T-helper 1 cell treated with Interleukin-12 subunit alpha and Interleukin-12 subunit beta and Interleukin-4 antibody, amounts not matched to agents 30 μg/mL and 1 μg/mL, for 36 hours (primary cell): ENCODE measurements around the gene PFKL.

Experiments used
- H3K27ac Mint-ChIP-seq: one replicate; pipeline ENCODE4 v1.8.0; 2021; ENCODE audit warnings: mild to moderate bottlenecking, mixed read lengths
- H3K27me3 Mint-ChIP-seq: one replicate; pipeline ENCODE4 v1.8.0; 2021; ENCODE audit warnings: low read depth, mixed read lengths
- H3K36me3 Mint-ChIP-seq: one replicate; pipeline ENCODE4 v1.8.0; 2021; ENCODE audit warnings: low read depth, mixed read lengths
- H3K4me1 Mint-ChIP-seq: one replicate; pipeline ENCODE4 v1.8.0; 2021; ENCODE audit warnings: low read depth, mixed read lengths
- H3K4me3 Mint-ChIP-seq: one replicate; pipeline ENCODE4 v1.8.0; 2021; ENCODE audit warnings: mild to moderate bottlenecking, moderate library complexity, mixed read lengths
- H3K9me3 Mint-ChIP-seq: one replicate; pipeline ENCODE4 v1.8.0; 2021; ENCODE audit warnings: mixed read lengths

The PFKL gene

GRCh38 chr21:44345495-44345894 lies 45.6 kb downstream of the PFKL start:
- Mint-ChIP-seq H3K27ac (no peak overlapping the region), H3K27me3 (peaks cover 33% of the 10 kb centered on the region)

GRCh38 chr21:44347911-44348451 lies 48.1 kb downstream of the PFKL start:
- Mint-ChIP-seq H3K4me1 (peaks cover 11% of the 10 kb centered on the region), H3K4me3 (no peak overlapping the region), H3K27ac (no peak overlapping the region), H3K36me3 (no peaks in the 10 kb centered on the region), H3K27me3 (peaks cover 38% of the 10 kb centered on the region), H3K9me3 (no peaks in the 10 kb centered on the region)

More at GRCh38 chr21:44345495-44345894, 45.6 kb downstream of the PFKL start:
- no peak overlapping the region for H3K4me3 Mint-ChIP-seq
- H3K4me1 Mint-ChIP-seq, result peaks cover 2% of the 10 kb centered on the region
- no peaks in the 10 kb centered on the region for H3K36me3 Mint-ChIP-seq
- H3K9me3 Mint-ChIP-seq, result no peaks in the 10 kb centered on the region

- peaks cover 41% of the 10 kb centered on the region for H3K27me3 Mint-ChIP-seq
- H3K27ac Mint-ChIP-seq, result peak overlapping the region; percentile 15
- no peaks in the 10 kb centered on the region for H3K36me3 Mint-ChIP-seq
- peaks cover 18% of the 10 kb centered on the region for H3K4me1 Mint-ChIP-seq
- H3K9me3 Mint-ChIP-seq, result no peaks in the 10 kb centered on the region
- no peak overlapping the region for H3K4me3 Mint-ChIP-seq
These were observed 49.0 kb downstream of the PFKL start for GRCh38 chr21:44348861-44349260.

GRCh38 chr21:44349416-44349846 lies 49.6 kb downstream of the PFKL start:
- peaks cover 2% of the 10 kb centered on the region for H3K36me3 Mint-ChIP-seq
- H3K4me3 Mint-ChIP-seq, result no peak overlapping the region
- H3K4me1 Mint-ChIP-seq, result peaks cover 24% of the 10 kb centered on the region
- peaks cover 41% of the 10 kb centered on the region for H3K27me3 Mint-ChIP-seq
- no peak overlapping the region for H3K27ac Mint-ChIP-seq
- no peaks in the 10 kb centered on the region for H3K9me3 Mint-ChIP-seq

GRCh38 chr21:44349847-44350772 lies 50.3 kb downstream of the PFKL start:
- peaks cover 7% of the 10 kb centered on the region for H3K36me3 Mint-ChIP-seq
- peaks cover 29% of the 10 kb centered on the region for H3K4me1 Mint-ChIP-seq
- no peaks in the 10 kb centered on the region for H3K9me3 Mint-ChIP-seq
- no peak overlapping the region for H3K4me3 Mint-ChIP-seq
- H3K27ac Mint-ChIP-seq, result no peak overlapping the region
- H3K27me3 Mint-ChIP-seq, result peaks cover 41% of the 10 kb centered on the region

GRCh38 chr21:44350773-44351481 lies 51.1 kb downstream of the PFKL start:
- no peak overlapping the region for H3K27ac Mint-ChIP-seq
- H3K4me1 Mint-ChIP-seq, result peaks cover 36% of the 10 kb centered on the region
- H3K9me3 Mint-ChIP-seq, result no peaks in the 10 kb centered on the region
- peaks cover 40% of the 10 kb centered on the region for H3K27me3 Mint-ChIP-seq
- no peak overlapping the region for H3K4me3 Mint-ChIP-seq
- H3K36me3 Mint-ChIP-seq, result peaks cover 13% of the 10 kb centered on the region

- no peak overlapping the region for H3K4me3 Mint-ChIP-seq
- peaks cover 32% of the 10 kb centered on the region for H3K27me3 Mint-ChIP-seq
- H3K9me3 Mint-ChIP-seq, result no peaks in the 10 kb centered on the region
- peaks cover 19% of the 10 kb centered on the region for H3K36me3 Mint-ChIP-seq
- peaks cover 43% of the 10 kb centered on the region for H3K4me1 Mint-ChIP-seq
- H3K27ac Mint-ChIP-seq, result no peak overlapping the region
These were observed 51.8 kb downstream of the PFKL start for GRCh38 chr21:44351535-44352252.

- H3K4me1 Mint-ChIP-seq, result peaks cover 46% of the 10 kb centered on the region
- H3K36me3 Mint-ChIP-seq, result peaks cover 19% of the 10 kb centered on the region
- peak overlapping the region; percentile 43 for H3K4me3 Mint-ChIP-seq
- peaks cover 28% of the 10 kb centered on the region for H3K27me3 Mint-ChIP-seq
- no peak overlapping the region for H3K27ac Mint-ChIP-seq
- H3K9me3 Mint-ChIP-seq, result no peaks in the 10 kb centered on the region
These were observed 52.5 kb downstream of the PFKL start for GRCh38 chr21:44352253-44352860.

- peak within 1 kb of the TSS; percentile 88 for H3K4me3 Mint-ChIP-seq
- peaks cover 22% of the 10 kb centered on the region for H3K36me3 Mint-ChIP-seq
- H3K27me3 Mint-ChIP-seq, result peaks cover 21% of the 10 kb centered on the region
- peak within 1 kb of the TSS; percentile 74 for H3K27ac Mint-ChIP-seq
- no peaks in the 10 kb centered on the region for H3K9me3 Mint-ChIP-seq
- H3K4me1 Mint-ChIP-seq, result peaks cover 47% of the 10 kb centered on the region
These were observed 53.5 kb downstream of the PFKL start, which contains the start of gene TRPM2 for GRCh38 chr21:44353191-44353970. Gene TRPM2 (plus strand): TSS chr21:44353621. CDS start chr21:44353701, 80 bp downstream.

- Mint-ChIP-seq H3K4me3 (peak overlapping the region; percentile 88), H3K36me3 (peaks cover 25% of the 10 kb centered on the region), H3K27me3 (peaks cover 15% of the 10 kb centered on the region), H3K9me3 (no peaks in the 10 kb centered on the region), H3K27ac (peak overlapping the region; percentile 74), H3K4me1 (peaks cover 49% of the 10 kb centered on the region)
These were observed 54.1 kb downstream of the PFKL start for GRCh38 chr21:44354001-44354405.

GRCh38 chr21:44354775-44355771 lies 55.2 kb downstream of the PFKL start:
- Mint-ChIP-seq H3K9me3 (no peaks in the 10 kb centered on the region), H3K4me3 (peak overlapping the region; percentile 88), H3K27me3 (peaks cover 13% of the 10 kb centered on the region), H3K4me1 (peaks cover 52% of the 10 kb centered on the region), H3K27ac (peak overlapping the region; percentile 87), H3K36me3 (peaks cover 30% of the 10 kb centered on the region)

GRCh38 chr21:44356160-44356559 lies 56.3 kb downstream of the PFKL start:
- Mint-ChIP-seq H3K27ac (peak overlapping the region; percentile 28), H3K4me1 (peaks cover 53% of the 10 kb centered on the region), H3K9me3 (no peaks in the 10 kb centered on the region), H3K4me3 (peak overlapping the region; percentile 29), H3K36me3 (peaks cover 32% of the 10 kb centered on the region), H3K27me3 (peaks cover 11% of the 10 kb centered on the region)
